ENCODE measurements around the gene ADAMTS18.

ADAMTS18 gene

GRCh38 chr16:77386831-77387814 lies 47.7 kb downstream of the ADAMTS18 start:
- Histone ChIP-seq H3K27me3 (ENCODE audit: insufficient read depth, poor library complexity, severe bottlenecking) (no peaks in the 10 kb centered on the region), H3K27ac (replicated peaks) (no peak overlapping the region), H3K4me3 (replicated peaks; ENCODE audit: insufficient read depth, low read length) (no peak overlapping the region)
- no peak for DNase-seq (ENCODE audit: low read depth in 1 of 2, low spot score in 1 of 2)
- no peak for TF ChIP-seq POLR2AphosphoS5 (IDR thresholded peaks at IDR 0.05; ENCODE audit: low read depth)
- TF ChIP-seq GABPA (IDR thresholded peaks at IDR 0.05; ENCODE audit: low read depth): no peak
- no peak for TF ChIP-seq REST (IDR thresholded peaks at IDR 0.05; ENCODE audit: insufficient replicate concordance, low read depth)
- no peak for TF ChIP-seq SPI1 (IDR thresholded peaks at IDR 0.05; ENCODE audit: borderline replicate concordance, low read depth)
- no peak for TF ChIP-seq CTCF (IDR thresholded peaks at IDR 0.05; ENCODE audit: insufficient read depth, low read length)

- no peak overlapping the region for H3K27ac ChIP-seq (replicated peaks)
- no peak overlapping the region for H3K4me3 ChIP-seq (replicated peaks; ENCODE audit: insufficient read depth, low read length)
- no peaks in the 10 kb centered on the region for H3K27me3 ChIP-seq (ENCODE audit: insufficient read depth, poor library complexity, severe bottlenecking)
- no peak for DNase-seq (ENCODE audit: low read depth in 1 of 2, low spot score in 1 of 2)
- TF ChIP-seq GABPA (IDR thresholded peaks at IDR 0.05; ENCODE audit: low read depth) (no peak), REST (IDR thresholded peaks at IDR 0.05; ENCODE audit: insufficient replicate concordance, low read depth) (no peak), CTCF (IDR thresholded peaks at IDR 0.05; ENCODE audit: insufficient read depth, low read length) (no peak), SPI1 (IDR thresholded peaks at IDR 0.05; ENCODE audit: borderline replicate concordance, low read depth) (no peak), POLR2AphosphoS5 (IDR thresholded peaks at IDR 0.05; ENCODE audit: low read depth) (no peak)
These were observed 49.4 kb downstream of the ADAMTS18 start for GRCh38 chr16:77385481-77385880.

- TF ChIP-seq CTCF (IDR thresholded peaks at IDR 0.05; ENCODE audit: insufficient read depth, low read length) (no peak), GABPA (IDR thresholded peaks at IDR 0.05; ENCODE audit: low read depth) (no peak), SPI1 (IDR thresholded peaks at IDR 0.05; ENCODE audit: borderline replicate concordance, low read depth) (no peak), POLR2AphosphoS5 (IDR thresholded peaks at IDR 0.05; ENCODE audit: low read depth) (no peak), REST (IDR thresholded peaks at IDR 0.05; ENCODE audit: insufficient replicate concordance, low read depth) (no peak)
- Histone ChIP-seq H3K4me3 (replicated peaks; ENCODE audit: insufficient read depth, low read length) (no peak overlapping the region), H3K27ac (replicated peaks) (no peak overlapping the region), H3K27me3 (ENCODE audit: insufficient read depth, poor library complexity, severe bottlenecking) (no peaks in the 10 kb centered on the region)
- no peak for DNase-seq (ENCODE audit: low read depth in 1 of 2, low spot score in 1 of 2)
These were observed 51.1 kb downstream of the ADAMTS18 start for GRCh38 chr16:77383606-77384187.
